ENCODE measurements around the gene RBMS3.
"Not testable (repeated sequence)": the region's sequence is repeated elsewhere in the genome, so short reads cannot be mapped to it uniquely, and the experiment has no call there.

Gene RBMS3

DNA sequence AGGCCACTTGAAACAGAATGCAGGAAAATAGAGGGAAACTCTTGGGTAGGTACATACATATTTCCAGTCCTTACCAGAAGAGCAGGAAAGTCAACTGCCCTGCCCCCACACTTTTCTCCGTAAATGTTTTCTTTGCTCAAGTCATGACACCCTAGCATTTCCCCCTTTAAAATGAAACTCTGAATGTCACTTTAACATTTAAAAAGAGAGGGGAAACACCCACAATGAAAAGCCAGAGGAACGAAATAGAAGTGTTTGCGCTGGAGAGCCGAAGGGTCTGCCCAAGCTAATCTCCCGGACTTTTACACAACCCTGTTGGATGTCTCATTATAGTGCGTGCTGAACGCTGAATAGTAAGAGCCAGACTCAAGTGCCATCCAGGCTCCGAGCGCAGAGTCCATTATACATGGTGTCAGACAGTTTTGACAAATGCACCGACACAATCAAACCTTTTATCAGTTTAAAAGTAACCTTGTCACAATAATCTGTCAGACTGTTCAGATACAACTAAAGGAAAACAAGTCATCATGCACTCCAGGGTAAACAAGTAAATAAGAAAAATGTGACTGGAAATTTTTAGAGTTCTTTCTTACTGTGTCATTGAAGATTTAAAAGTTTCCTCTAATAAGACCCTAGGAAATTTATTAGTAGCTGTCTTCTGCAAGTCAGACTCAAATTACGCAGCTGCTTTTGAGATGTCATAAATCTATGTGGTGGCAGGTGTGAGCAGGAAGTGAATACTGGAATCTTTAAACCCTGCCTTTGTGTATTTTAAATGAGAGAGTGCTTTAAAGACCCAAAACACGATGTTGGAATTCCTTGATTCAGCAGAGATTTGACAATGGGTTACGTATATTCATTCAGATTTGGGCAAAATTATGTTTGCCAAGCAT lies 159.8 kb downstream of the RBMS3 start:
- DNase-seq: peak; percentile 41

DNA sequence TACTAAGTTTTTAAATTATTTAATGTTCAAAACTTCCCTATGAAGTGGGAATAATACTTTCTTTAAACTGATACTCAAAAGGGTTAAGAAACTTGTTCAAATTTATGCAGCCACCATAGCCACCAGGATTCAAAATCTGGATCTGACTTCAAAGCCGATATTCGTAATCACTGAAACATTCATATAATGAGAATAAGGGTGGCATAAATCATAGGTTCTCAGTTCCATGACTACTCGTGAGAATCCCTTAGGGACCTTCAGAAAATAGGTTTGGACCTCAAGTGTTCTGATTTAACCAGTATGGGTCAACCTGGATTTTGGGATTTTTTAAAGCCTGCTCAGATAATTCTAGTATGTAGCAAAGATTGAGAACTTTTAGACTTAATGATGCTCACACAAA lies 160.6 kb downstream of the RBMS3 start:
- DNase-seq: no peak

DNA sequence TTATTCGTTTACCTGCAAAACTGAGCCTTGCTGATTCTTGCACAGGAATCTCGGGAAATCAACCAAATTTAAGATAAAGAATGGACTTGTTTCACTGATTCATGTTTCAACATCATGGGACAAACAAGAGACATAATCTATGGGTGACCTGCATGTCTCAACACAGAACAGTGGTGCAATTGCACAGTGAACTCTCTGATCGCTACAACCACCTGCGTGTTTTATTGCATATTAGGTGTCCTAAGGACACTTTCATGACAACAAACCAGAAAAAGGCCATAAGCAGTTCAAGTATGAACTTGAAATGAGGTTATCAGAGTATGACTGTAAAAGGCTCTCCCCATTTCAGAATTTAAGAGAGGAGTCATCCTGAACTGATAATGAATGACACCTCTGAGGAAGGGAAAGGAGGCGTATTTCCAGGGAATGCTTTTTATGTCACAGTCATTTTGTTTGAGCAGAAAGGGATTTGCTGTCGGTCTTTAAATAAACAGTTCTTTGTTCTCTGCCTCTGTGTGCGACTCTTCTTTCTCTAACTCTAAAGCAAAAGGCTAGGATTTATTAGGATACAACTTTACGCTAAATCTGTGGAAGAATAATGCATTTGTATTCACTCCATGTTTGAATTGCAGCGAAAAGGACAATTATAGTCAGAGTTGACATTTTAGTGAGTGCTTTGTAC lies 167.2 kb downstream of the RBMS3 start:
- DNase-seq: no peak

DNA sequence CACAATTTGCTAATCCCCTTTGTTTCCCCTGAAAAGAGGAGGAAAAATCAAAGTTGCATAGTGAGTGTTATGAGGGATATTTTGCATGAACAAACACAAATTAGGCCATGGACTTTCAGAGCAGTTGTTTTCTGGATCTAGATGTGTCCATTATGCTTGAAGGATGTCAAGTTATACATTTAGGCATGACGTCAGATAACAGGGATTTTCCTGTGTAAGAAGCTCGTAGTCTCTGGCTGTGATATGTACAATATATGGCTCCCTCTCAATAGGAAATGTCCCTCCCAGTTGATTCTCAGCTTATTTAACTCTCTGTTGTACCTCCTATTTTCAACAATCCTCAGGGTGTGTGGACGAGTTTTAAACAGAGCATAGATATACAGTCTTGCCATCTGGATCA lies 171.0 kb downstream of the RBMS3 start:
- no peak for DNase-seq

DNA sequence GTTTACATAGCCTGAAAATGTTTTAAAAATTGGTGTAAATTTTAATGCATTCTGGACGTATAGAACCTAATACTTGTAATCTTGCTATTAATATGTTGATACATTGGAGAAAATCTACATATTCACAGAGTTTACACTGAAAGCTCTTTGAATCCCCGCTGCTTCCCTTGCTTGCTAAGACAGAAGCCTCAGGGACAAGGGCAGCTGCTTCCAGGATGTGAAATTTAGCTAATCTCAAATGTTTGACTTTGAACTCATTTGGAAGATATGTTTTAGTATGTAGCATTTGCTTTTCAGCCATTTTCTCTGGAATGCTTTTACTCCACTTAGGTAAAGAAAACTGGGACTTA lies 172.0 kb downstream of the RBMS3 start:
- no peak for DNase-seq

DNA sequence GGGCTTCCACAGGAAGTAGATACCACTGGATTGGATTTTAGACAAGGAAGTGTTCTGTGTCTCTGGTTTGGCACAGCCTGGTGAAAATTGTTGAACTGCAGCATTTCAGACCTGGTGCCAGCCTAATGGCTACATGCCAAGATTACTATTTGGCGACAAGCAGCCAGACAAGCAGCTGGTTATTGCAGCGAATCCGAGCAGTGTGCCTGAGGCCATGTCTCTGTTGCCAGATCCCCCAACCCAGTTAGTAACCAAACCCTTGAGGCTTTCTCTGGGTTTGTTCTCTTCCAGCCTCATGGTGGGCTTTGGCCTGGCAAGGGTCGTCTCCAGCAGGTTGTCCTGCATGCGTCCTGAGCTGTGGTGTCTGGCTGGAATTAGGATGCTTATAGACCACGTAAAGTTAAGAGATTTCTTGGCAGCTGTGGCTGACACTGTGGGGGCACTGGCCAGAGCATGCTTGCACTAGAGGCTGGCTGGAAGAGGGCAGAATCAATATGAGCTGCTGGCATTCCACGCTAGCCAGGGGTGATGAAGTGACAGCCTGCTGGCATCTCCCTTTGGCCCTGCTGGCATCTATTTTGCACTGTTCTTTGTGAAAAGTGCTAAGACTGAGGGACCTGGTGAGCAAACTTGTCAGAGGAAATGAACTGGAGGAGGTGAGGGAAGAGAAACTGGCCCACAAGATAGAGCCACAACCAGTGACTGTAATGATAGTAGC lies 172.6 kb downstream of the RBMS3 start:
- no peak for DNase-seq

DNA sequence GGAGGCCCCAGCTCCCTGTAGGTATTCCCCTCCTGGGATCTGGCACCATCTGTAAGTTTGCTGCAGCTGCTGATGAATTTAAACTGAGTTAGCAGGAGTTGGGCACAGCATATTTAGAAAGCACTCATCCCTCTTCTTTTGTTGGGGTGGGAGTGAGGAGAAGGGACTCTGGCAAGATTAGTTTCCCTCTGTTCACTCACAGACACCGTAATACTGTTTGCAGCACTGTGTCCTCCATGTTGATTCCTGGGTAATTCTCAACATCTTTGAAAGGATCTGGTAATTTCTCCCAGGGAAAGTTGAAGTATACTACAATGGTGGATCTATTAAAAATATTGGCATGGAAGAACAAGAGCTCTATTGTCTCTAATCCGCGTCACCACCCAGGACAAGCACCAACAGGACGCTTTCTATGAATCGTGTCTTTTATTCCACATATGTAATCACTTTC lies 173.3 kb downstream of the RBMS3 start:
- DNase-seq: no peak

DNA sequence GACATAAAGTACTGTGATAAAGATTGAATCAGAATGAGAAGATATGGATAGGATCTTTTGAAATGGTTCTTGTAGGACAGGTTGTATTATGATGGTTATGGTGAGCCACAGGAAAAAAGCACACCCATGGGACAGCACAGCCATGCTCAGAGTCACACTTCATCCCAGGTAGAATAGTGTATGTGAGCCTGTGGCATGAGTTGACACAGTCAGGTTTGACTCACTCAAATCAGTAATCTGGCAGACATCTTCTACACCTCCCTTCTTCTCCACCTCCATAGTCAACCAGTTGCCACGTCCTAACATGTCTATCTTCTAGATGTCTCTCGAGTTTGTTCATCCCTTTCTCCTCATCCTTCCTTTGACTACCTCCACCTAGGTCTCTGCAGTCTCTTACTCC lies 176.0 kb downstream of the RBMS3 start:
- DNase-seq: no peak

DNA sequence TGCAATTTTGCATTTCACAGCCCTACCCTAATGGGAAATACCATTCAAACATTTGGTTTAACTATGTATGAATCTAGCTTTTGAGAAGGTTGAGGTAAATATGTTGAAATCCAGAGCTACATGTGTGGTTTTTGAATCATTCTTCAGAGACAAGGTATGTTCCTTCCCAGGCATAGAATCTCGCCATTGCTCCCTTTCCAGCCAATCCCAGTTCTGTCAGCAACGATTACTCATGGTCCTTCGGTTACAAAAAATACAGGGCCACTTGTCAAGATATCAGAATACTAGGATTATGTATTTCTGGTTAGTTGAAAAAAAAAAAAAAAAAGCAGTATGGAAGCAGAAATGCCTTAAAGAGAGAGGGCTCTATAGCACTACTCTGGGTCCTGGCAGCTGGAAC lies 182.4 kb downstream of the RBMS3 start:
- DNase-seq: no peak

DNA sequence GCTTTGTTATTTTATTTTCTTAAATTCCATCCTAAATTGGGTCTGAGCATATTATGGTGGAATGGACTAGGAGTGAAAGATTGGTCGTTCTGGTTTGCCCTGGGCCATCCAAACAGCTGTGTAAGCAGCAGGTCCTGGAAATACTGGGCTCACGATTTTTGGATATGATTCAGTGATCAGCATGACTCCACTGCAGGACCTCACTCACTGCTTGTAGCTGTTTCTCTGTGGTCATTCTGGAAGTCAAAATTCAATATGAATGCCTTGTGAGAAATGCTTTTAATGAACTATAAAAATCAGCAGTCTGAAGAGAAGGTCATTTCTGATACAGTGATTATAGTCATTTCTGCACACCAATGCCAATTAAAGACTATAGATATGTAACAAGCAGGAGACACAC lies 185.0 kb downstream of the RBMS3 start:
- DNase-seq: no peak

DNA sequence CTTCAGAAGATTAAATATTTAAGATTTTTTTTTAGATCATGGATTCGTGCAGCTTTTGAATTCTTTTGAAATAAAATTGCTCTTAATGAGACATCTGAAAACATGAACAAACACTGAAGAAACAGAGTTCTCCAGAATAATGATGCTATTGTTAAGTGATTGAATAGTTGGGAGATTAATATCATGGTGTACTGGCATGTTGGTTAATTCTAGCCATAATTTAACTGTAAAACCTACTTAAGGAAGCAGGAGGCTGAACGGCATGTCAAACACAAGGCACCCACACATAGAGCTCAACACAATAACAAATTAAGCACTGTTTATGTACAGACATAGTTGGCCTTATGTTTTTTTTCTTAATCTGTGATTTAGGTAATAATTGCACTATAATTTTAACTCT lies 185.6 kb downstream of the RBMS3 start:
- no peak for DNase-seq

DNA sequence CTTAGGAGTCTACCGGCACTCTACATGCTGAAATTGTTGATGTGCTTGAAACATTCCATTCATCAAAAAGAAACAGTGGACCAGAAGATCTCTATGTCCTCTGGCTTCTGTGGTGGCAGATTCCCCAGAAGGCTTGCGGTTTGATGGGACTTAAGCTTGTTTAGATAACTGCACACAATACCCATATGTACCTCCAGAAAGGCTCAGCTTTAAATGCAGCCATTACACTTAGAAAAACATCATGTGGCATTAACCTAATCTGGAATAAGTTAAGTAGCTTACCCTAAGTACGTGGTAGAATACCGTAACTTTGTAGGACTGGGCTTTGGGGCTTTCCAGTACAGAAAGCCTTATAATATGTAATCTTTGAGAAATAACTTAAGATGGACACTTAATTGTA lies 187.3 kb downstream of the RBMS3 start:
- DNase-seq: no peak

DNA sequence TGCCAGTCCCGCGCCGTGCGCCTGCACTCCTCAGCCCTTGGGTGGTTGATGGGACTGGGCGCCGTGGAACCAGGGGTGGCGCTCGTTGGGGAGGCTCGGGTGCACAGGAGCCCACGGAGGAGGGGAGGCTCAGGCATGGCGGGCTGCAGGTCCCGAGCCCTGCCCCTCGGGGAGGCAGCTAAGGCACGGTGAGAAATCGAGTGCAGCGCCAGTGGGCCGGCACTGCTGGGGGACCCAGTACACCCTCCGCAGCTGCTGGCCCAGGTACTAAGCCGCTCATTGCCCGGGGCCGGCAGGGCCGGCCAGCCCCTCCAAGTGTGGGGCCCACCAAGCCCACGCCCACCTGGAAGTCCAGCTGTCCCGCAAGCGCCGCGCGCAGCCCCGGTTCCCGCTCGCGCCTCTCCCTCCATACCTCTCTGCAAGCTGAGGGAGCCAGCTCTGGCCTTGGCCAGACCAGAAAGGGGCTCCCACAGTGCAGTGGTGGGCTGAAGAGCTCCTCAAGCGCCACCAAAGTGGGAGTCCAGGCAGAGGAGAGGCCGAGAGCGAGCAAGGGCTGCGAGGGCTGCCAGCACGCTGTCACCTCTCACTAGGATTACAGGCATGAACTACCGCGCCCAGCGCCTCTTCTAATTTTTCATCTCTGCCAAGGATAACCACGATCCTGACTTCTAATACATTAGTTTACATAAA lies 192.8 kb downstream of the RBMS3 start:
- not testable (repeated sequence) for DNase-seq

DNA sequence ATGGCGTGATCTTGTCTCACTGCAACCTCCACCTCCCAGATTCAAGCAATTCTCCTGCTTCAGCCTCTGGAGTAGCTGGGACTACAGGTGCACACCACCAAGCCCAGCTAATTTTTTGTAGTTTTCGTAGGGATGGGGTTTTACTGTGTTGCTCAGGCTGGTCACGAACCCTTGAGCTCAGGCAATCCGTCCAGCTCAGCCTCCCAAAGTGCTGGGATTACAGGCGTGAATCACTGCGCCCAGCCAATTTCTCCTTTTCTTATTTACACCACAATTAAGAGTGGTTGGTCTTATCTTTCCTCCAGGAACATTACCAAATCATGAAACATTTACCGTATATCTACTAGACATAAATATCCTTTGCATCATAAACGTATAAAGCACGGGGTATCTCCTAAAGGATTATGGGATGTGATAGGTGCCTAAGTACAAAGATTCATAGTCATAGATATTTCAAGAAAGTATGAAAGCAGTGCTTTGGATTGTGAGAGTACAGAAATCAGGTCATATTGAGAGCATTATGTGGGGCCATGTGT lies 194.5 kb downstream of the RBMS3 start:
- DNase-seq: no peak

DNA sequence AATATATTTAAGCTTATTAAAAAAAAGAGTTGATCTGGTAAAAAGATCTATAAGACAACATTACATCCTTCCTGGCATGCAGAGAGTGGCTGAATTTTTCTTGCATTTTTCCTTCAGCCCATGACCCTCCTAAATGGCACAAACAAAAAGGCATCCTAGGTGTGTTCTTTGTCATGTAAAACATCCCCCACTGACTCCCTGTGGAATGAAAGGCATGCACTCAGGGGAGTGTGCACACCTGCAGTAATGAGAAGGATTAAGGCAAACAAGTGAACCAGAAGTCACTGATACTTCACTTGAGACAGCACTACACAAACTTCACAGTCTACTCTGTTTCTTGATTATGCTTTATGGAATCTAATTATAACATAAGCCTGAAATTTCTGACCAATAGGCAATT lies 195.0 kb downstream of the RBMS3 start:
- DNase-seq: no peak

DNA sequence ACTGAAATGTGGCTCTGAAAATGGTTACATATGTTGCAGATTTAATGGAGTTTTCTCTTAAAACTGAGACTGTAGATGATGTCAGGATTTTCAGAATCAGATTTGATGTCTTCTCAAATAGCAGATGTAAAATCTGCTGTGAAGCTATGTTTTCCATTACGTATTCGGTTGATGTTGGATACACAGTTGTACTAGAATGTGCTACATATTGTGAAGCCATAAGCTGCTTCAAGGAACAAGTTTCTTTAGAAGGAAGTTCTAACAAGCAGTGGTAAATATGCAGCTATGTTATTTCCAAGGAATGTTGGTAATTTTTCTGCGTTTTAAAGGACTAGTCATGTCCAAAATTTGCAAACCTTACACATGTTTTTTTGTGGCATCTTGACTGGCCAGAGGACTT lies 197.7 kb downstream of the RBMS3 start:
- DNase-seq: no peak

DNA sequence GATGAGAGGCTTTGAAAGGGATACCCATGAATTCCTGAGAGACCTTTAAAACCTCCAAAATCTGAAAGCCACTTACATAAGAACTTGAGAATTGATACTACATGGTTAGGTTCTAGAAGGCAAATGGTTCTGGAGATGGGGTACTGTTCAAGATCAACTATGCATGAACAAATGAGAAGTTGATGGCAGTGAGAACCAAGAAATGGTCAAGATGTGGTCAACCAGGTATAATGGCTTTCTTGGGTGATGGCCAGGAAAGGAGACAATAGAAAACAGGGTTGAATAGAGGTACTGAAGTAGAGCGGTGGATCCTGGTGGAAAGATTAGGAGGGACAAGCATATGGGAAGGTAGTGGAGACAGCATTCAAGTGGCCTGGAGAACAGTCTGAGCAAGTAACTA lies 200.4 kb downstream of the RBMS3 start:
- no peak for DNase-seq

DNA sequence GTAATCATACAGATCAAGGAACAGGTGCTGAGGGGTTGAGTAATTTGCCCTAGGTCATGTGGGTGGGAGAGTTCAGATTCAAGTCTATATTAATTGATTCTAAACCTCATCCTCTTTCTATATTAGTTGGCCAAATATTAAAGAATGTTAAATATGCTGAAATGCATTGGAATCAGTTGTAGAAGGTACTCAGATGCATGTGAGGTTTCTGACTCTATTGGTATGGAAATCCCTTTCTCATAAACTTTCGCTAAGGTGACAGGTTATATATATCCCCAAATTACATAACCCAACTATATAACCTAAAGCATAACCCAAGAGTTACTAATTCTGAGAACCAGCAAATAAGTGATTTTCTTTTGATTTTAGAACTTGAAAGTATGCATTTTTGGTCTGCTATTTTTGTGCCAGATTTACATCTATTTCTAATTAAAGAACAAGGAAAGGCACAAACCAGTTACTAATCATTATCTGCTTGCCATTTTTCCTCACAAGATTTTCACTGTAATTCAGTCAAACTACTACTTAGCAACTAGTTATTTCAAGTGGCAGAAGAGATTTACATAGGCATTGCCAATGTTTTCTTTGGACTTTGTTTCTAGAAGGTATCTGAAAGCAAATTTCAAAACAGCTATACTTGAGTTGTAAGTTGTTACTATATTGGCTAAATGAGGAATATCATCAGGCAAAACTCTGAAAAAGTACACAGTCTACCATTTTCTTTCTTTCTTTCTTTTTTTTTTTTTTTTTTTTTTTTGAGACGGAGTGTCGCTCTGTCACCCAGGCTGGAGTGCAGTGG lies 201.3 kb downstream of the RBMS3 start:
- no peak for DNase-seq

DNA sequence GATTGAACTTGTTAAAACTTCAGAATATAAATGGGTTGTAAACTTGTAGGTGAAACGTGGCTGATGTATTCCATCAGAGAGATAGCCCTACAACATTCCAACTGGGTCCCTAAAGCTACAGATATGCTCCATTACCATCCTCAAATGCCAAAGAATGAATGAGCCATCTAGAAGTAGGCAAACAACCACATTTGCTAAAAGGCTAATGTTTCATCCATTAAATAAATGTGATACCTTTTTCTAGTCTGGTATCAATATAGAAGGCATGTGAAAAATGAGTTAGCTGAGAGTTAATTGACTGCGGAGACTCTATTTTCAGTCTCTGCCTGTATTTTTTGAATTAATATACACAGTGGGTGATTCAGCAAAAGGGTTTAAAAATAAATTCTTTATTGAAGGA lies 203.8 kb downstream of the RBMS3 start:
- DNase-seq: no peak

DNA sequence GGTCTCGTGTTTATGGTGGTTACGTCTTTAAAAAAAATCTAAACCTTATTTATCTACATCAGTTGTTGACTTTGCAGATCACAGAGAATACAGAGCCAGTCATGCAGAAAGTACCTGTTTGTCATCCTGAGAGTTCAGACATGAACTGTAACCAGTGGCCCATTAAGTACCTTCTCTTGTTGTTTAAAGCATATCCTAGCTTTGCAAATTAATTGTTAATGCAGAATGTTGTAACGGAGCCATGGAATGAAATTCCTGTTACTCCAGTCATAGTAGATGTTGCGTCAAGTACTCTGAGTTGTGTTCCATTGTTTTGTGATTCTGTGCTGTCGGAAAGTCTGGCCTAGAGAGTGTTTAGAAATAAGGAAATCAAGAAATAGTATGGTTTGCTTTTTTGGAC lies 205.2 kb downstream of the RBMS3 start:
- DNase-seq: peak; percentile 36

DNA sequence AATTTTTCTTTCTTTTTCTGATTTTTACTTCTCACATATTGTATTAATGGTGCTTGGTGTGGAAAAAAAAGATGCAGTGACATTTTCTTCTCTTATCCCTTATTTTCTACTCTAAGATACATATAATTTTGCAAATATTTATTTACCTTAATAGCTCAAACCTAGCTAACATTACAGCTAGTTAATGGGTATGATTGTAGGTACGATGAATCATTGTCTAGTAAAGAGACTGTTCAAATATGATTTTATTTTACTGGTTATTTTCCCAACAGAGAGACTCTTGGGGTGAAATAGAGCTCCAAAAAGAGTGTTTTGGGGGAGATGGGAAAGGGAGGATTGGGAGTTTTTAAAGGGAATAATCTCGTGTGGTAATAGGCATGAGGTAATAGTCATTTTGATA lies 206.0 kb downstream of the RBMS3 start:
- no peak for DNase-seq

DNA sequence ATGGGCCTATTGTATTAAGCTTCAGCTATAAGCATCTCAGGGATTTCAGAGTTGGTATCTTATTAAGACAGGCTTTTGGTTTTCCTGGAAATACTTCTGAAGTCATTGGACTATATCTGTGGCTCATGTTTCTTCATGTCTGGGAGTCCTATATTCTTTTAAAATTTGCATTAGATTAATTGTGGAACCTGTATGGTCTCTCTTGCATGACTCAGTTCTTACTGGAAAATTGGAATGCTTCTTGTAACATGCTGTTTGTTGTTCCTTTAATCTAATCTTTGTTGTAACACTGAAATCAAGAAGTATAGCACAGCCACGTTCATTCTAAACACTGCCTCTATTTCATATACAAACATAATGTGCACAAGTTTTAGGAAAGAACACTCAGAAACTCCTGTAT lies 208.1 kb downstream of the RBMS3 start:
- DNase-seq: no peak
